BJ (cell line): ENCODE data around the gene PEBP1. TPM values are rescaled to one million over a fixed set of nuclear protein-coding genes. Genes with fewer than 3 reads are reported as not detected.

Source experiments
- CTCF ChIA-PET: fragments of 350-600 bp; formaldehyde crosslinking; extraction: SDS; loops from one replicate; lab custom pipeline; 2021; ENCODE audit warnings: antibody characterized with exemption, inconsistent platforms; lab: Yijun Ruan, JAX
- POLR2A ChIA-PET: fragments of 300-600 bp; sonication (Branson Sonifier 250); formaldehyde crosslinking; extraction: SDS; loops from one replicate; lab custom pipeline; 2021; ENCODE audit warnings: antibody characterized with exemption; lab: Charles Lee
- DNase-seq: peaks from one replicate; pipeline ENCODE4 v3.0.0-alpha.2; 2011; ENCODE audit warnings: low read depth
- H3K27me3 ChIP-seq: 2 replicates; pipeline ENCODE4 v1.6.0; 2011; ENCODE audit warnings: low read length; ENCODE audit not compliant: control insufficient read depth, insufficient read depth
- H3K36me3 ChIP-seq: 2 replicates; pipeline ENCODE4 v1.5.1; 2011; ENCODE audit warnings: low read length; ENCODE audit not compliant: control insufficient read depth, insufficient read depth
- H3K4me3 ChIP-seq: 2 replicates; pipeline ENCODE4 v1.5.1; 2011; ENCODE audit warnings: low read depth, mild to moderate bottlenecking, control low read depth, low read length
- polyA plus RNA-seq: library from polyadenylated mRNA; depleted of rRNA; stranded (reverse); fragments of >200 nt; gene quantifications from 2 replicates; pipeline ENCODE4 v1.2.3, GENCODE V29; 2011
- TF ChIP-seq, protein P1 (sequence below): IDR thresholded peaks from 2 replicates; pipeline ENCODE4 v1.5.1; 2011; ENCODE audit warnings: low read depth, mild to moderate bottlenecking, control low read depth, inconsistent platforms, low read length, moderate library complexity; ENCODE audit not compliant: insufficient read depth

PEBP1 gene
- polyA plus RNA-seq, 1 experiment = 201 TPM

DNA sequence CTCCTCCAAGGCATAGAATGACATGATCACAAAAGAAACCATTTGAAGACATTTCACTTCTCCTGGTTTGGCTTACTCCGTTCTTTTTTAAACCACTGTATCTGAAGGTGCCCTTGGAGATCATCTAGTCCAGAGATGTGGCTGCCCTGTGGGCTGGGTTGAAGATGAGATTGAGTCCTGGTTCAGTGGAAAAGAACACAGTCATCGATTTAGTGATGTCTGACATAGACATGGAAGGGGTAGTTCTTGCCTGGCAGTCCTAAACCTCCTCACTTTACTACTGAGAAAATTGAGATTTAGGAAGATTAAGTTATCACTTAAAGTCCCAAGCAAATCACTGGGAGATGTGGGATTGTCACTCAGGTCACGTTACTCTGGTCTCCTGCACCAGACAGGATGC, 34.9 kb upstream of the PEBP1 start:
- CTCF ChIA-PET = interaction anchor here (0.8 to 1.3 kb wide), 2 partner anchors 9 to 20 kb away, joined by 3 read pairs; no protein-coding TSS in a partner anchor
- POLR2A ChIA-PET = no interaction called here
- no peaks in the 10 kb centered on the region for H3K27me3 ChIP-seq

GRCh38 chr12:118102070-118102469, 33.9 kb upstream of the PEBP1 start:
- no peaks in the 10 kb centered on the region for H3K36me3 ChIP-seq
- ChIA-PET CTCF (interaction anchor here (0.7 to 1.3 kb wide), 3 partner anchors 8 to 19 kb away, joined by 3 to 4 read pairs (median 3); no protein-coding TSS in a partner anchor), POLR2A (no interaction called here)
- TF ChIP-seq, protein P1, sequence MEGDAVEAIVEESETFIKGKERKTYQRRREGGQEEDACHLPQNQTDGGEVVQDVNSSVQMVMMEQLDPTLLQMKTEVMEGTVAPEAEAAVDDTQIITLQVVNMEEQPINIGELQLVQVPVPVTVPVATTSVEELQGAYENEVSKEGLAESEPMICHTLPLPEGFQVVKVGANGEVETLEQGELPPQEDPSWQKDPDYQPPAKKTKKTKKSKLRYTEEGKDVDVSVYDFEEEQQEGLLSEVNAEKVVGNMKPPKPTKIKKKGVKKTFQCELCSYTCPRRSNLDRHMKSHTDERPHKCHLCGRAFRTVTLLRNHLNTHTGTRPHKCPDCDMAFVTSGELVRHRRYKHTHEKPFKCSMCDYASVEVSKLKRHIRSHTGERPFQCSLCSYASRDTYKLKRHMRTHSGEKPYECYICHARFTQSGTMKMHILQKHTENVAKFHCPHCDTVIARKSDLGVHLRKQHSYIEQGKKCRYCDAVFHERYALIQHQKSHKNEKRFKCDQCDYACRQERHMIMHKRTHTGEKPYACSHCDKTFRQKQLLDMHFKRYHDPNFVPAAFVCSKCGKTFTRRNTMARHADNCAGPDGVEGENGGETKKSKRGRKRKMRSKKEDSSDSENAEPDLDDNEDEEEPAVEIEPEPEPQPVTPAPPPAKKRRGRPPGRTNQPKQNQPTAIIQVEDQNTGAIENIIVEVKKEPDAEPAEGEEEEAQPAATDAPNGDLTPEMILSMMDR = no peak
- no peak overlapping the region for H3K4me3 ChIP-seq
- no peaks in the 10 kb centered on the region for H3K27me3 ChIP-seq
- no peak for DNase-seq

More for the DNA sequence above, 34.9 kb upstream of the PEBP1 start:
- no peak overlapping the region for H3K4me3 ChIP-seq
- TF ChIP-seq, protein P1 = no peak
- no peaks in the 10 kb centered on the region for H3K36me3 ChIP-seq
- no peak for DNase-seq

DNA sequence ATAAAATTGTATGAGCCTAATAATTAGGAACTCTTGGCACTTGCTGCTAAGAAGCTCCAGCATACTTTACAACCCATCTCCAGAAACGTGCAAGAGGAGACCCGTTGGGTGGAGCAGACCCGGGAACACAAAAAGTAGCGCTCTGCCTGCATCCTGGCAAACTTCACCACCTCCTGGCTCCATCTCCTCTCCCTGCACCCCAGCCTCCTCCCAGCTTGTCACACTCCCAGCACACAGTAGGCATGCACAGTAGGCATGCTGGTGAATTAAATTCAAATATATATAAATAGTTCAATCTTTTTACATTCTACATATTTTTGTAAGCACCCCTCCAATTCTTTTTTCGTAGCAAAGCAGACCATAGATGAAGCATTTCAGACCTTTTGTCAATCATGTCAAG, 33.3 kb upstream of the PEBP1 start:
- ChIA-PET POLR2A (no interaction called here), CTCF (interaction anchor here (0.7 to 1.4 kb wide), 3 partner anchors 19 to 228 kb away, joined by 3 to 4 read pairs (median 3); no protein-coding TSS in a partner anchor)
- Histone ChIP-seq H3K4me3 (peak overlapping the region; percentile 64), H3K27me3 (no peaks in the 10 kb centered on the region), H3K36me3 (no peaks in the 10 kb centered on the region)
- TF ChIP-seq, protein P1 = no peak
- DNase-seq = no peak

GRCh38 chr12:118103201-118103600, 32.7 kb upstream of the PEBP1 start:
- ChIA-PET CTCF (interaction anchor here (0.6 to 1.4 kb wide), 3 partner anchors 26 to 364 kb away, joined by 3 read pairs; no protein-coding TSS in a partner anchor), POLR2A (no interaction called here)
- Histone ChIP-seq H3K4me3 (peak overlapping the region; percentile 64), H3K36me3 (no peaks in the 10 kb centered on the region), H3K27me3 (no peaks in the 10 kb centered on the region)
- DNase-seq = no peak
- TF ChIP-seq, protein P1 = no peak

DNA sequence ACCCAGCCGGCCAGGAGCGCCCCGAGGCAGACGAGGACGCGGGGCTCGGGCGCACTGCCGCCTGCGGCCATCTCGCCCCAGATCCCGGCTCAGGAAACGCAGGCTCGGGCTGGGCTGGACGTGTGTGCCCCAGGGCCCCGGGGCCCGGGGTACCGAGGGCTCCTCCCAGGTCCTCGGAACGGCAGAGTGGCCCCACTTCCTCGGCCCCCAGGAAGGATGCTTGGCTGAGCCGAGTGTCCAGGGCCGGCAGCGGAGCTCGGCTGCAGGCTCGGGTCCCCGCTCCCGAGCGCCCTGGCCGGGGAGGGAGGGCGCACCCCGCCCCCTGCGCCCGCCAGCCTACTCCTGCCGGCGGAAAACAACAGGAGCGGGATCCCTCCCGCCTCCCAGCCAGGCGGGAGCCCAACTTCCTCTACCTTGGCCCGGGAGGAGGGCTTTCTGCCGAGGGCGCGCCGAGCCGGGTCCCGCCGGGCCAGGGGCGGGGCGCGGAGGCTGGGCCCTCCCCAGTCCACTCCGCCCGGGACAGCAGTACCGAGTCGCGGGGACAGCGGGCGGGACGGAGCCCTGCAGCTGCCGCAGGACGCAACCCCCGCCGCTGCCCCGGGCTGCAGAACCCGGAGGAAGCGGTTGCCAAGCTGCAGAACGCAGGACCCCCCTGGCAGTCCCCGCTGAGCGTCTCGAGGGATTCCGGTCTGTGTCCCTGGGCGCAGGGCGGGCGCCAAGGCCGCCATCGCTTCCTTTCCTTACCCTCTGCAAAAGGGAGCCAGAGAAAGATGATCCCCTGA, 32.1 kb upstream of the PEBP1 start, which contains the start of gene VSIG10:
Gene VSIG10, minus strand, starts transcription at position 411 of the 782 bp plus-strand sequence. Its CDS starts 340 bp downstream, at position 71.
- peak; percentile 16 for DNase-seq

More for the DNA sequence above, 32.1 kb upstream of the PEBP1 start, which contains the start of gene VSIG10:
- TF ChIP-seq, protein P1 = no peak
- CTCF ChIA-PET = interaction anchor here (0.5 to 1.7 kb wide), 5 partner anchors 17 to 364 kb away, joined by 3 to 7 read pairs (median 3); no protein-coding TSS in a partner anchor
- Histone ChIP-seq H3K27me3 (no peaks in the 10 kb centered on the region), H3K4me3 (peak within 1 kb of the TSS; percentile 64), H3K36me3 (no peaks in the 10 kb centered on the region)
- POLR2A ChIA-PET = interaction anchor here (0.8 kb wide), 1 partner anchor 44 kb away, joined by 3 read pairs; no protein-coding TSS in a partner anchor
